ENCODE measurements around the gene LINGO3.
"Not testable (repeated sequence)": the region's sequence is repeated elsewhere in the genome, so short reads cannot be mapped to it uniquely, and the experiment has no call there.

Gene LINGO3

DNA sequence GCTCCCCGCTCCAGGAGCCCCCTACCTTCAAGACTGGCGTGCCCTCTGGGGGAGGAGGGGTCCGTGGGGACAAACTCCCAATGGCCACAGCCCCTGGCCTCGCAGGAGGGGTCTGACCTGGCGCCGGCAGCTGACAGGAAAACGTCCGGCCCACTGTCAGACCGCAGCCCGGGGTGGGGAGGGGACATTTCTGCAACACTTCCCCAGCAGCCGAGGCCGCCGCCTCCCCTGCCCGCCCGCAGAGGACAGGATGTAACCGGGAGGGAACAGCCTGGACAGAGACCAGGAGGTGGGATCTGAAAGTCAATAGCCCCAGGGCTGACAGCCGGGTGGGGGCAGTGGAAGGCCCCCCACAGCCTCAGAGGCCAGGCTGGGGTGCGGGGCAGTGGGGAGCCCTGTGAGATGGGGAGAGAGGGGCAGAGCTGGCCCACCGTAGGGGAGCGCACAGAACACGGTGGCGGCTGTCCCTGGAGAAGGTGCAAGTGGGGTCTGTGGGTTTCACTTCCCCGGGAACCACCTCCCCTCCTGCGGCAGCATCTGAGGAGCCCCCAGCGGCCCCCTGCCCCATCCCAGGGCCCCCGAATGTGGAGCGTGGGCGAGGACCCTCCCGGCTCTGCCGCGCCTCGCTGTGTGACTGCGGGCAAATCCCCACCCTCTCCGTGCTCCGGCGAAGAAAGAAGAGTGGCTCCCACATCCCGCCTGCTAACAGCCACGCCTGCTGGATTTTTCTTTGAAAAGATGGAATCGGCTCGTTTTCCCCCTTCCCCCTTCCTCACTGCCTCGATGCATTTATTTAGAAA, 25.7 kb downstream of the LINGO3 start, which contains the start of gene PEAK3:
Gene PEAK3, minus strand, starts transcription at position 114 of the 800 bp plus-strand sequence. CDS start 1,244 bp downstream, outside the sequence.
- no peak for TF ChIP-seq POLR2A (IDR thresholded peaks at IDR 0.05; ENCODE audit: low read depth, low read length)
- TF ChIP-seq TAF1 (IDR thresholded peaks at IDR 0.05; ENCODE audit: borderline replicate concordance, low read depth, low read length): no peak
- TF ChIP-seq POLR2AphosphoS5 (IDR thresholded peaks at IDR 0.05; ENCODE audit: low read depth, low read length): no peak
- FAIRE-seq (peak; percentile 44), DNase-seq (ENCODE audit: insufficient read length) (no peak)

- DNase-seq (ENCODE audit: insufficient read length): not testable (repeated sequence)
- peak; percentile 42 for FAIRE-seq
Measured at GRCh38 chr19:2281265-2282061, 26.5 kb downstream of the LINGO3 start.

DNA sequence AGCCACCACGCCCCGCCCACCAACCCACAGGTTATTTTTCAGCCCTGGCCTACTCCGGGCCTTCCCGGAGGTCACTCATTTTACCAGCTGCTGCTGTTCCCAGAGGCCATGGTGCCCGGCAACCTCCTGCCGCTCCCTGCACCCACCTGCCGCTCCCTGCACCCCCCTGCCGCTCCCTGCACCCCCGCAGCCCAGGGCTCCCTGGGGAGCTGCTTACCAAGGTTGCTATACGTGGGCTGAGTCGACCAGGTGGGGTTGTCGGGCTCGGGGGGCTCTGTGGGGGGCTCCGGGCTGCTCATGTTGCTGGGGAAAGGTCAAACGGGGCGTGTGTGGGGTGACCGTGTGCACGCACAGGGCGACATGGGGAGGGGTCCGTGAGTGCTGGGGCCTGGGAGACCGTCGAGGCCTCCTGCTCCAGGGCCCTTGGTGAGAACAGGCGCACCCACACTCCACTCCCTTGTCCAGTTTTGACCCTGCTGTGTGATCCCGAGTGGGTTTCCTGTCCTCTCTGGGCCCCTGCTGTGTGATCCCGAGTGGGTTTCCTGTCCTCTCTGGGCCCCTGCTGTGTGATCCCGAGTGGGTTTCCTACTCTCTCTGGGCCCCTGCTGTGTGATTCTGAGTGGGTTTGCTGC, 27.2 kb downstream of the LINGO3 start:
- TF ChIP-seq POLR2AphosphoS5 (IDR thresholded peaks at IDR 0.05; ENCODE audit: low read depth, low read length) (no peak), POLR2A (IDR thresholded peaks at IDR 0.05; ENCODE audit: low read depth, low read length) (no peak), TAF1 (IDR thresholded peaks at IDR 0.05; ENCODE audit: borderline replicate concordance, low read depth, low read length) (no peak)
- DNase-seq (ENCODE audit: insufficient read length) (no peak), FAIRE-seq (no peak)

- FAIRE-seq (no peak), DNase-seq (ENCODE audit: insufficient read length) (no peak)
- TF ChIP-seq POLR2AphosphoS5 (IDR thresholded peaks at IDR 0.05; ENCODE audit: low read depth, low read length): peak; percentile 44; the same call in 1 of the 2 replicates
- no peak for TF ChIP-seq TAF1 (IDR thresholded peaks at IDR 0.05; ENCODE audit: borderline replicate concordance, low read depth, low read length)
- TF ChIP-seq POLR2A (IDR thresholded peaks at IDR 0.05; ENCODE audit: low read depth, low read length): peak; percentile 55
Measured at GRCh38 chr19:2278459-2279158, 29.3 kb downstream of the LINGO3 start.

DNA sequence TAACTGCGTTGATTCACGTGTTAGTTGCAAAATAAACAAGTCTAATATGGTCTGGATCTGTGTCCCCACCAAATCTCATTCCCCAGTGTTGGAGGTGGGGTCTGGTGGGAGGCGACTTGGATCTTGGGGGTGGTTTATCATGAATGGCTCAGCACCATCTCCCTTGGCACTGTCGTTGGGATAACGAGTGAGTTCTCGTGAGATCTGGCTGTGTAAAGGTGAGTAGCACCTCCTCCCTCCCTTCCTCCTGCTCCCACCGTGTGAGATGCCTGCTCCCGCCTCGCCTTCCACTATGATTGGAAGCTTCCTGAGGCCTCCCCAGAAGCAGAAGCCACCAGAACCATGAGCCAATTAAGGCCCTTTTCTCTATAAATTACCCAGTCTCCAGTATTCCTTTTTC, 30.8 kb downstream of the LINGO3 start:
- TF ChIP-seq POLR2A (IDR thresholded peaks at IDR 0.05; ENCODE audit: low read depth, low read length) (0 out of 2 replicates have a peak, but pooled peaks have one; percentile 33), TAF1 (IDR thresholded peaks at IDR 0.05; ENCODE audit: borderline replicate concordance, low read depth, low read length) (no peak), POLR2AphosphoS5 (IDR thresholded peaks at IDR 0.05; ENCODE audit: low read depth, low read length) (peak; percentile 24; the same call in 1 of the 2 replicates)
- no peak for FAIRE-seq
- no peak for DNase-seq (ENCODE audit: insufficient read length)

GRCh38 chr19:2276429-2276986, 31.4 kb downstream of the LINGO3 start:
- TF ChIP-seq POLR2A (IDR thresholded peaks at IDR 0.05; ENCODE audit: low read depth, low read length) (no peak), TAF1 (IDR thresholded peaks at IDR 0.05; ENCODE audit: borderline replicate concordance, low read depth, low read length) (no peak), POLR2AphosphoS5 (IDR thresholded peaks at IDR 0.05; ENCODE audit: low read depth, low read length) (no peak; the same call in 1 of the 2 replicates)
- no peak for DNase-seq (ENCODE audit: insufficient read length)
- FAIRE-seq: no peak

DNA sequence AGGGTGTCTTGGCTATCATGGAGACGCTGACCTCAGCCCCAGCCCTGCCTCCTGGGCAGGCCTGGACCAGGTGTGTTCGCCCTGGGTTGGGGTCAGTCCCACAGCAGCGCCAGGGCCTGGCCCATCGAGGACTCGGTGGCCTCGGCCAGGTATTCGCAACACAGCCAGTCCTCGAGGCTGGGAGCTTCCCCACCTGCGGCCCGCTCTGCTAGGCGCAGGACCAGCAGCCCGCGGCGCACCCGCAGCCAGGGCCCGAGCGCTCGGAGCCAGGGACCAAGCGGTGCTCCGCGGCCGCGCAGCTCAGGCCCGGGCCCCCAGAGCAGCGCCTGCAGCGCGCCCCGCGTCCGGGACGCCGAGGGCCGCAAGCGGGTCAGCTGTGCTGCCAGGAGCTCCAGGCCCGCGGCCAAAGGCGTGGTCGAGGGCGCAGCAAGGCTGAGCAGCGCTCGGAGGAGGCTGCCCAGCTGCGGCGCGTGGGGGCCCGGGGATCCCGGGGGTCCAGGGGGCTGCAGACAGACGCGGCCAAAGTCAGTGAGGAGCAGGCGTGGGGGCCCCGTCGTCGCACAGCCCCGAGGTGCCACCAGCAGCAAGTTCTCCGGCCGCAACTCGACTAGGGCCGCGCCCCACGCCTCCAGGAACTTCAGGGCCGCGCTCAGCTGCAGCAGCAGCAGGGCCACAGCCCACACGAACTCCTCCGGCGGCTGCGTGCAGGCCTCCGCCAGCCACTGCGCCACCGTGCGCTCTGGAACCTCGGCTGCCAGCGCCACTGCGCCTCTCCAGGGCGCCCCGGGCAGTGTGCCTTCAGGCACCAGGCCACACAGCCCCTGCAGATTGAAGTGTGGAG, 32.1 kb downstream of the LINGO3 start:
- FAIRE-seq (no peak), DNase-seq (ENCODE audit: insufficient read length) (no peak)
- TF ChIP-seq POLR2AphosphoS5 (IDR thresholded peaks at IDR 0.05; ENCODE audit: low read depth, low read length): no peak; the same call in 1 of the 2 replicates
- no peak for TF ChIP-seq POLR2A (IDR thresholded peaks at IDR 0.05; ENCODE audit: low read depth, low read length)
- no peak for TF ChIP-seq TAF1 (IDR thresholded peaks at IDR 0.05; ENCODE audit: borderline replicate concordance, low read depth, low read length)

DNA sequence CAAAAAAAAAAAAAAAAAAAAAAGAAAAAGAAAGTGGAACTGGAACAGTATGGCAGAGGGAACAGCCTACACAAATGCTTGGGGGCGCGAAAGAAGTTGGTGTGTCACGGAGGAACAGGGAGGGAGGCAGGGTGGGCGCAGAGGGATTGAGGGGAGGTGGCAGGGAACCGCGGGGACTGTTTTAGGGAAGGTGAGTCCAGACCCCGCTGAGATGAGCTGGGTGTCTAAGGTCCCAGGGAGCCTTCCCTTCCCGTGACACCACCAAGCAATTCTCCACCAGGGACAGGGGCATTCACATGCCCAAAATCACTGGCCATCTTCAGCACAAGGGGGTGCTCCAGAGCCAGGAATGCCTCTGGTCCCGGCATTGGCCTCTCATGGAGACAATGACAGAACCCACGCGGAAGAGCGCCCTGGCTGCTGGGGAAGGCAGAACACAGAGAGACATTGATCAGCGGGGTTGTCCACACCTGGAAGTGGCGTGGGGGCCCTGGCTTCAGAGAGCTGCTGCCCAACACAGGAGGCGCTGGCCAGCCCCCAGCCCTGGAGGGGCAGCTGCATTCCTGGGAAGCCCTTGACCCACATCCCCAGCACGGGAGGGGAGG, 32.9 kb downstream of the LINGO3 start:
- peak; percentile 24 for FAIRE-seq
- DNase-seq (ENCODE audit: insufficient read length): no peak
- TF ChIP-seq POLR2A (IDR thresholded peaks at IDR 0.05; ENCODE audit: low read depth, low read length) (no peak), TAF1 (IDR thresholded peaks at IDR 0.05; ENCODE audit: borderline replicate concordance, low read depth, low read length) (no peak), POLR2AphosphoS5 (IDR thresholded peaks at IDR 0.05; ENCODE audit: low read depth, low read length) (no peak)

- DNase-seq (ENCODE audit: insufficient read length): no peak
- TF ChIP-seq POLR2AphosphoS5 (IDR thresholded peaks at IDR 0.05; ENCODE audit: low read depth, low read length) (no peak), POLR2A (IDR thresholded peaks at IDR 0.05; ENCODE audit: low read depth, low read length) (no peak), TAF1 (IDR thresholded peaks at IDR 0.05; ENCODE audit: borderline replicate concordance, low read depth, low read length) (no peak)
- FAIRE-seq: no peak
Measured at GRCh38 chr19:2274185-2274711, 33.7 kb downstream of the LINGO3 start.

All from GM12892 (cell line).